Activated naive CD4-positive, alpha-beta T cell treated with anti-CD3 and anti-CD28 coated beads, Interleukin-2, amount 50 U/mL, for 24 hours (primary cell): ENCODE measurements around the gene CPB1.

ENCODE experiments used
- H3K27ac Mint-ChIP-seq: one replicate; pipeline ENCODE4 v1.8.0; 2021; ENCODE audit warnings: mild to moderate bottlenecking, mixed read lengths
- H3K27me3 Mint-ChIP-seq: one replicate; pipeline ENCODE4 v1.8.0; 2021; ENCODE audit warnings: mixed read lengths
- H3K36me3 Mint-ChIP-seq: one replicate; pipeline ENCODE4 v1.8.0; 2021; ENCODE audit warnings: mixed read lengths
- H3K4me1 Mint-ChIP-seq: one replicate; pipeline ENCODE4 v1.8.0; 2021; ENCODE audit warnings: mixed read lengths
- H3K4me3 Mint-ChIP-seq: one replicate; pipeline ENCODE4 v1.8.0; 2021; ENCODE audit warnings: mild to moderate bottlenecking, mixed read lengths
- H3K9me3 Mint-ChIP-seq: one replicate; pipeline ENCODE4 v1.8.0; 2021; ENCODE audit warnings: mixed read lengths

Gene CPB1

GRCh38 chr3:148856384-148856783 lies 28.8 kb downstream of the CPB1 start:
- Mint-ChIP-seq H3K27ac (no peak overlapping the region), H3K4me1 (no peaks in the 10 kb centered on the region), H3K27me3 (peaks cover 8% of the 10 kb centered on the region), H3K9me3 (no peaks in the 10 kb centered on the region), H3K4me3 (no peak overlapping the region), H3K36me3 (no peaks in the 10 kb centered on the region)

GRCh38 chr3:148857316-148857715 lies 29.7 kb downstream of the CPB1 start:
- H3K4me3 Mint-ChIP-seq = no peak overlapping the region
- no peaks in the 10 kb centered on the region for H3K4me1 Mint-ChIP-seq
- H3K27me3 Mint-ChIP-seq = peaks cover 9% of the 10 kb centered on the region
- H3K9me3 Mint-ChIP-seq = no peaks in the 10 kb centered on the region
- no peak overlapping the region for H3K27ac Mint-ChIP-seq
- no peaks in the 10 kb centered on the region for H3K36me3 Mint-ChIP-seq

- peaks cover 8% of the 10 kb centered on the region for H3K27me3 Mint-ChIP-seq
- no peaks in the 10 kb centered on the region for H3K9me3 Mint-ChIP-seq
- no peaks in the 10 kb centered on the region for H3K36me3 Mint-ChIP-seq
- H3K27ac Mint-ChIP-seq = no peak overlapping the region
- no peak overlapping the region for H3K4me3 Mint-ChIP-seq
- H3K4me1 Mint-ChIP-seq = no peaks in the 10 kb centered on the region
These were observed 33.8 kb downstream of the CPB1 start for GRCh38 chr3:148861277-148861869.

GRCh38 chr3:148863297-148863696 lies 35.7 kb downstream of the CPB1 start:
- Mint-ChIP-seq H3K27me3 (peaks cover 12% of the 10 kb centered on the region), H3K36me3 (no peaks in the 10 kb centered on the region), H3K4me1 (no peaks in the 10 kb centered on the region), H3K27ac (no peak overlapping the region), H3K9me3 (no peaks in the 10 kb centered on the region), H3K4me3 (no peak overlapping the region)

GRCh38 chr3:148863814-148864213 lies 36.2 kb downstream of the CPB1 start:
- no peak overlapping the region for H3K4me3 Mint-ChIP-seq

GRCh38 chr3:148865049-148865448 lies 37.4 kb downstream of the CPB1 start, which contains the start of gene CPA3:
Gene CPA3, plus strand, starts transcription at chr3:148865296. Its CDS starts 12 bp downstream, at chr3:148865308.
- H3K27ac Mint-ChIP-seq = no peak within 1 kb of the TSS
- no peaks in the 10 kb centered on the region for H3K4me1 Mint-ChIP-seq
- no peak within 1 kb of the TSS for H3K4me3 Mint-ChIP-seq
- no peaks in the 10 kb centered on the region for H3K36me3 Mint-ChIP-seq
- H3K9me3 Mint-ChIP-seq = no peaks in the 10 kb centered on the region
- peaks cover 12% of the 10 kb centered on the region for H3K27me3 Mint-ChIP-seq

More at GRCh38 chr3:148863814-148864213, 36.2 kb downstream of the CPB1 start:
- no peaks in the 10 kb centered on the region for H3K36me3 Mint-ChIP-seq
- H3K27me3 Mint-ChIP-seq = peaks cover 12% of the 10 kb centered on the region
- no peaks in the 10 kb centered on the region for H3K4me1 Mint-ChIP-seq
- no peak overlapping the region for H3K27ac Mint-ChIP-seq
- H3K9me3 Mint-ChIP-seq = no peaks in the 10 kb centered on the region

- no peaks in the 10 kb centered on the region for H3K36me3 Mint-ChIP-seq
- H3K27ac Mint-ChIP-seq = no peak overlapping the region
- H3K4me3 Mint-ChIP-seq = no peak overlapping the region
These were observed 38.6 kb downstream of the CPB1 start for GRCh38 chr3:148866261-148866660.

GRCh38 chr3:148873270-148873927 lies 45.8 kb downstream of the CPB1 start:
- Mint-ChIP-seq H3K36me3 (no peaks in the 10 kb centered on the region), H3K4me3 (no peak overlapping the region), H3K27me3 (peaks cover 3% of the 10 kb centered on the region), H3K27ac (no peak overlapping the region), H3K9me3 (no peaks in the 10 kb centered on the region), H3K4me1 (no peaks in the 10 kb centered on the region)

More at GRCh38 chr3:148866261-148866660, 38.6 kb downstream of the CPB1 start:
- H3K27me3 Mint-ChIP-seq = peaks cover 9% of the 10 kb centered on the region
- H3K4me1 Mint-ChIP-seq = no peaks in the 10 kb centered on the region
- no peaks in the 10 kb centered on the region for H3K9me3 Mint-ChIP-seq

GRCh38 chr3:148873977-148874376 lies 46.4 kb downstream of the CPB1 start:
- H3K27ac Mint-ChIP-seq = no peak overlapping the region
- H3K27me3 Mint-ChIP-seq = peaks cover 4% of the 10 kb centered on the region
- no peaks in the 10 kb centered on the region for H3K36me3 Mint-ChIP-seq
- H3K4me1 Mint-ChIP-seq = no peaks in the 10 kb centered on the region
- H3K4me3 Mint-ChIP-seq = no peak overlapping the region
- no peaks in the 10 kb centered on the region for H3K9me3 Mint-ChIP-seq

- H3K4me3 Mint-ChIP-seq = no peak overlapping the region
- H3K36me3 Mint-ChIP-seq = no peaks in the 10 kb centered on the region
- H3K27me3 Mint-ChIP-seq = peaks cover 6% of the 10 kb centered on the region
These were observed 50.5 kb downstream of the CPB1 start for GRCh38 chr3:148878095-148878494.

GRCh38 chr3:148879256-148879655 lies 51.6 kb downstream of the CPB1 start:
- no peak overlapping the region for H3K4me3 Mint-ChIP-seq

More at GRCh38 chr3:148878095-148878494, 50.5 kb downstream of the CPB1 start:
- Mint-ChIP-seq H3K27ac (no peak overlapping the region), H3K9me3 (no peaks in the 10 kb centered on the region), H3K4me1 (no peaks in the 10 kb centered on the region)

GRCh38 chr3:148880681-148881080 lies 53.1 kb downstream of the CPB1 start:
- Mint-ChIP-seq H3K4me1 (no peaks in the 10 kb centered on the region), H3K4me3 (no peak overlapping the region), H3K27me3 (peaks cover 6% of the 10 kb centered on the region), H3K27ac (no peak overlapping the region), H3K9me3 (no peaks in the 10 kb centered on the region), H3K36me3 (no peaks in the 10 kb centered on the region)

More at GRCh38 chr3:148879256-148879655, 51.6 kb downstream of the CPB1 start:
- no peaks in the 10 kb centered on the region for H3K9me3 Mint-ChIP-seq
- no peaks in the 10 kb centered on the region for H3K4me1 Mint-ChIP-seq
- H3K36me3 Mint-ChIP-seq = no peaks in the 10 kb centered on the region
- peaks cover 6% of the 10 kb centered on the region for H3K27me3 Mint-ChIP-seq
- no peak overlapping the region for H3K27ac Mint-ChIP-seq

GRCh38 chr3:148881286-148881685 lies 53.7 kb downstream of the CPB1 start:
- H3K4me3 Mint-ChIP-seq = no peak overlapping the region
- no peak overlapping the region for H3K27ac Mint-ChIP-seq
- H3K4me1 Mint-ChIP-seq = no peaks in the 10 kb centered on the region
- no peaks in the 10 kb centered on the region for H3K9me3 Mint-ChIP-seq
- H3K36me3 Mint-ChIP-seq = no peaks in the 10 kb centered on the region
- peaks cover 6% of the 10 kb centered on the region for H3K27me3 Mint-ChIP-seq

- Mint-ChIP-seq H3K4me3 (no peak overlapping the region), H3K27me3 (peaks cover 3% of the 10 kb centered on the region), H3K27ac (no peak overlapping the region), H3K36me3 (no peaks in the 10 kb centered on the region), H3K4me1 (no peaks in the 10 kb centered on the region), H3K9me3 (no peaks in the 10 kb centered on the region)
These were observed 54.7 kb downstream of the CPB1 start for GRCh38 chr3:148882288-148882687.

- H3K4me1 Mint-ChIP-seq = no peaks in the 10 kb centered on the region
- H3K4me3 Mint-ChIP-seq = no peak overlapping the region
- peaks cover 3% of the 10 kb centered on the region for H3K27me3 Mint-ChIP-seq
- H3K36me3 Mint-ChIP-seq = no peaks in the 10 kb centered on the region
- H3K9me3 Mint-ChIP-seq = no peaks in the 10 kb centered on the region
- no peak overlapping the region for H3K27ac Mint-ChIP-seq
These were observed 55.6 kb downstream of the CPB1 start for GRCh38 chr3:148883163-148883562.

- peaks cover 2% of the 10 kb centered on the region for H3K27me3 Mint-ChIP-seq
- no peak overlapping the region for H3K27ac Mint-ChIP-seq
These were observed 56.6 kb downstream of the CPB1 start for GRCh38 chr3:148884261-148884660.

More at GRCh38 chr3:148884261-148884660, 56.6 kb downstream of the CPB1 start:
- no peak overlapping the region for H3K4me3 Mint-ChIP-seq
- no peaks in the 10 kb centered on the region for H3K36me3 Mint-ChIP-seq
- no peaks in the 10 kb centered on the region for H3K9me3 Mint-ChIP-seq
- H3K4me1 Mint-ChIP-seq = no peaks in the 10 kb centered on the region
